Measurements from ENCODE around the gene DDX42. TPM values are rescaled to one million over a fixed set of nuclear protein-coding genes. Genes with fewer than 3 reads are reported as not detected.

The DDX42 gene
- total and polyA plus RNA-seq, 3 donors from 2014 or later: 124 to 203 (median 173) TPM

- no peaks in the 10 kb centered on the region for H3K27me3 ChIP-seq
- no peak overlapping the region for H3K27ac ChIP-seq
- no peaks in the 10 kb centered on the region for H3K9me3 ChIP-seq
- 84 to 95% methylated on average over 5 of the region's 5 CpGs for WGBS, 2 donors
- TF ChIP-seq CTCF (IDR thresholded peaks at IDR 0.05): no peak
- TF ChIP-seq POLR2A (IDR thresholded peaks at IDR 0.05): no peak
- H3K4me3 ChIP-seq: no peak overlapping the region
- H3K36me3 ChIP-seq (ENCODE audit: low read depth, missing control alignments): no peaks in the 10 kb centered on the region
- DNase-seq: no peak
- intact Hi-C loops (cut with DNase I; ENCODE audit: low total_unique reads): no loop called here
- peaks cover 8% of the 10 kb centered on the region for H3K4me1 ChIP-seq
These were observed 58.0 kb downstream of the DDX42 start for GRCh38 chr17:63832014-63832413.

- DNase-seq: no peak
- intact Hi-C loops (cut with DNase I; ENCODE audit: low total_unique reads): no loop called here
- Histone ChIP-seq H3K36me3 (ENCODE audit: low read depth, missing control alignments) (no peaks in the 10 kb centered on the region), H3K27ac (no peak overlapping the region), H3K4me1 (peaks cover 10% of the 10 kb centered on the region), H3K9me3 (no peaks in the 10 kb centered on the region), H3K4me3 (no peak overlapping the region), H3K27me3 (no peaks in the 10 kb centered on the region)
- TF ChIP-seq CTCF (IDR thresholded peaks at IDR 0.05) (no peak), POLR2A (IDR thresholded peaks at IDR 0.05) (no peak)
- 74 to 80% methylated on average over 2 of the region's 2 CpGs for WGBS, 2 donors
These were observed 58.5 kb downstream of the DDX42 start for GRCh38 chr17:63832455-63832854.

- WGBS, 2 donors: 77 to 87% methylated on average over 11 to 14 of the region's 14 CpGs
- intact Hi-C loops (cut with DNase I; ENCODE audit: low total_unique reads): no loop called here
- H3K4me1 ChIP-seq: peaks cover 15% of the 10 kb centered on the region
These were observed 59.2 kb downstream of the DDX42 start for GRCh38 chr17:63833026-63833740.

GRCh38 chr17:63833741-63834373 is 59.9 kb downstream of the DDX42 start:
- Histone ChIP-seq H3K27me3 (no peaks in the 10 kb centered on the region), H3K4me1 (peaks cover 16% of the 10 kb centered on the region), H3K9me3 (no peaks in the 10 kb centered on the region), H3K4me3 (no peak overlapping the region), H3K27ac (no peak overlapping the region), H3K36me3 (ENCODE audit: low read depth, missing control alignments) (no peaks in the 10 kb centered on the region)
- TF ChIP-seq CTCF (IDR thresholded peaks at IDR 0.05) (no peak), POLR2A (IDR thresholded peaks at IDR 0.05) (no peak)
- 84 to 91% methylated on average over 12 to 15 of the region's 15 CpGs for WGBS, 2 donors
- DNase-seq: no peak
- intact Hi-C loops (cut with DNase I; ENCODE audit: low total_unique reads): no loop called here

More at GRCh38 chr17:63833026-63833740, 59.2 kb downstream of the DDX42 start:
- no peaks in the 10 kb centered on the region for H3K9me3 ChIP-seq
- H3K27me3 ChIP-seq: no peaks in the 10 kb centered on the region
- H3K36me3 ChIP-seq (ENCODE audit: low read depth, missing control alignments): no peaks in the 10 kb centered on the region
- H3K4me3 ChIP-seq: no peak overlapping the region
- H3K27ac ChIP-seq: no peak overlapping the region
- no peak for DNase-seq
- TF ChIP-seq POLR2A (IDR thresholded peaks at IDR 0.05) (no peak), CTCF (IDR thresholded peaks at IDR 0.05) (no peak)

All from testis (tissue), 3 donors.